Neural cell (in vitro differentiated cells): Measurements from ENCODE around the gene PARD6A. TPM values are rescaled to one million over a fixed set of nuclear protein-coding genes. Genes with fewer than 3 reads are reported as not detected.

Source experiments
- H2AFZ ChIP-seq: fragments of 200-600, 300-800 bp; sonication (generic), shearing (Covaris generic); 2 replicates; pipeline ENCODE4 v1.6.0; 2014; ENCODE audit warnings: low read depth, mild to moderate bottlenecking, antibody characterized with exemption, low read length, moderate library complexity
- H3F3A ChIP-seq: fragments of 200-600 bp; shearing (Covaris generic); 2 replicates; pipeline ENCODE4 v1.6.1; 2016; ENCODE audit warnings: mild to moderate bottlenecking, moderate library complexity, mixed read lengths, antibody characterized with exemption, low read length; ENCODE audit not compliant: insufficient read depth, poor library complexity, severe bottlenecking
- H3K27ac ChIP-seq: fragments of 200-600, 300-800 bp; sonication (generic), shearing (Covaris generic); 2 replicates; pipeline ENCODE4 v1.5.1; 2014; ENCODE audit warnings: mild to moderate bottlenecking, low read length, moderate library complexity
- H3K27me3 ChIP-seq: fragments of 300-800, 200-600 bp; sonication (generic), shearing (Covaris generic); 2 replicates; pipeline ENCODE4 v1.6.0; 2014; ENCODE audit warnings: mild to moderate bottlenecking, low read depth, low read length, moderate library complexity; ENCODE audit not compliant: insufficient read depth
- H3K36me3 ChIP-seq: fragments of 300-800, 200-600 bp; sonication (generic), shearing (Covaris generic); 2 replicates; pipeline ENCODE4 v1.5.1; 2014; ENCODE audit warnings: mild to moderate bottlenecking, antibody characterized with exemption, low read length, moderate library complexity; ENCODE audit not compliant: insufficient read depth
- H3K4me2 ChIP-seq: fragments of 300-800, 200-600 bp; sonication (generic), shearing (Covaris generic); 2 replicates; pipeline ENCODE4 v1.6.0; 2014; ENCODE audit warnings: mild to moderate bottlenecking, low read length
- H3K4me3 ChIP-seq: fragments of 300-800, 200-600 bp; sonication (generic), shearing (Covaris generic); 2 replicates; pipeline ENCODE4 v1.5.1; 2014; ENCODE audit warnings: mild to moderate bottlenecking, low read length, moderate library complexity
- H3K79me2 ChIP-seq: fragments of 200-600 bp; shearing (Covaris generic); replicated peaks from 2 replicates; pipeline ENCODE4 v1.6.0; 2014; ENCODE audit warnings: mild to moderate bottlenecking, low read length, moderate library complexity; ENCODE audit not compliant: insufficient read depth
- H3K9ac ChIP-seq: fragments of 300-800, 200-600 bp; sonication (generic), shearing (Covaris generic); 2 replicates; pipeline ENCODE4 v1.6.1; 2016; ENCODE audit warnings: mild to moderate bottlenecking, low read length, mixed read lengths
- H3K9me2 ChIP-seq: fragments of 200-600 bp; shearing (Covaris generic); 2 replicates; pipeline ENCODE4 v1.6.1; 2016; ENCODE audit warnings: mild to moderate bottlenecking, low read length, mixed read lengths; ENCODE audit not compliant: insufficient read depth
- H3K9me3 ChIP-seq: fragments of 200-600, 300-800 bp; sonication (generic), shearing (Covaris generic); 2 replicates; pipeline ENCODE4 v1.6.1; 2016; ENCODE audit warnings: mild to moderate bottlenecking, mixed run types, low read length, moderate library complexity, mixed read lengths
- H4K20me1 ChIP-seq: fragments of 200-600 bp; shearing (Covaris generic); 2 replicates; pipeline ENCODE4 v1.6.1; 2016; ENCODE audit warnings: mild to moderate bottlenecking, mixed run types; ENCODE audit not compliant: insufficient read depth
- EP300 ChIP-seq: fragments of 450-650 bp; conservative IDR thresholded peaks from 2 replicates; pipeline ENCODE4 v1.6.1; 2014; ENCODE audit warnings: antibody characterized with exemption, mild to moderate bottlenecking, moderate library complexity; ENCODE audit not compliant: poor library complexity, severe bottlenecking
- EZH2 ChIP-seq: fragments of 200-600, 300-800 bp; shearing (Covaris generic), sonication (generic); IDR thresholded peaks from 2 replicates; pipeline ENCODE4 v1.6.1; 2014; ENCODE audit warnings: antibody characterized with exemption, low read length, borderline replicate concordance, mild to moderate bottlenecking; ENCODE audit not compliant: insufficient read depth, poor library complexity, severe bottlenecking
- MXI1 ChIP-seq: fragments of 450-650 bp; conservative IDR thresholded peaks from 2 replicates; pipeline ENCODE4 v1.6.1; 2014; ENCODE audit warnings: antibody characterized with exemption, mild to moderate bottlenecking; ENCODE audit not compliant: poor library complexity, severe bottlenecking
- POLR2AphosphoS5 ChIP-seq: IDR thresholded peaks from 2 replicates; pipeline ENCODE4 v1.6.1; 2012
- RAD21 ChIP-seq: fragments of 450-650 bp; conservative IDR thresholded peaks from 2 replicates; pipeline ENCODE4 v1.6.1; 2014; ENCODE audit warnings: antibody characterized with exemption, mild to moderate bottlenecking, moderate library complexity
- SMC3 ChIP-seq: fragments of 450-650 bp; conservative IDR thresholded peaks from 2 replicates; pipeline ENCODE4 v1.6.1; 2014; ENCODE audit warnings: antibody characterized with exemption, mild to moderate bottlenecking, moderate library complexity; ENCODE audit not compliant: poor library complexity
- TAF1 ChIP-seq: IDR thresholded peaks from 2 replicates; pipeline ENCODE4 v1.6.1; 2012; ENCODE audit warnings: low read depth
- polyA plus RNA-seq: library from polyadenylated mRNA; depleted of rRNA; stranded (reverse); fragments of >200 nt; gene quantifications from 2 replicates; pipeline ENCODE4 v1.2.3, GENCODE V29; 2014
- TF ChIP-seq, protein P1 (sequence below): fragments of 450-650 bp; IDR thresholded peaks from 2 replicates; pipeline ENCODE4 v1.5.1; 2014; ENCODE audit warnings: antibody characterized with exemption, mild to moderate bottlenecking, moderate library complexity; ENCODE audit not compliant: poor library complexity, severe bottlenecking
- TF ChIP-seq, protein P2 (sequence below): IDR thresholded peaks from 2 replicates; pipeline ENCODE4 v1.6.1; 2012; ENCODE audit warnings: borderline replicate concordance

PARD6A gene
- polyA plus RNA-seq, 1 donor from 2014 or later, result 34.8 TPM

DNA sequence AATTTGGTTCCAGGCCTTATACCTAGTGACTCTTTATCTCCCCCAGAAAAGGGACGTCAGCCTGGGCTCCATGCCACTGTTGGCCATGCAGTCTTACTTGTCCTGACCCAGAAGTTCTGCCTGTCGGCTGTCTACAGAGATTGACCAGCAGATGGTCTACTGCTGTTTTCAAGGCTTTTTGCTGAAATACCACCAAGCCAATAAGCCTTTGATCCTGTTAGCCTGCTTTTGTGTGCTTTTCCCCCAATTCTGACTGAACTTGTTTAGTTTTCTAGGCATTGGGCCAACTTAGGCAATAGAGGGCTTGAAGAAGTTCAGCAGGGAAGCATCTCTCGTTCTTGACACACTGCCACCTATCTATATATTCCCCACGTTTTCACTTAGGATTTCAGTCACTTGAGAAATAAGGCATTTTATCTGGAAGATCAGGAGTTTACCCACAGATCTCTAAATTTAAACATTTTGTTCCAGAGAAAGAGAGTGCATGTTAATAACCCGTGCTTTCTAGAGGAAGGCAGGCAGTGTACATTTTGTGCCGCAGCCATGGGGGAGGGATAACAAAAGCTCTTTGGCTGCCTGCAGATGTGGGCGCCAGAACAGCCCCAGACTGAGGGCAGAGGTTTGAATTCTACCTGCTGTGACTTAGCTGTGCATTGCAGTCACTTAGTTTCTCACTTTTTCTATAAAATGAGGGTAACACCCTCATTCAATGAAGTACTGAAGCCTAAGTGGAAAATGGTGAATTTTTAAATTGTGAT is 28.2 kb upstream of the PARD6A start:
- H4K20me1 ChIP-seq, result no peaks in the 10 kb centered on the region
- H3K9me2 ChIP-seq, result no peaks in the 10 kb centered on the region
- H3K27me3 ChIP-seq, result no peaks in the 10 kb centered on the region
- H3K4me3 ChIP-seq, result no peak overlapping the region
- no peak overlapping the region for H3K27ac ChIP-seq
- H3F3A ChIP-seq, result no peaks in the 10 kb centered on the region
- no peak overlapping the region for H2AFZ ChIP-seq
- no peaks in the 10 kb centered on the region for H3K9me3 ChIP-seq
- H3K9ac ChIP-seq, result no peak overlapping the region
- H3K4me2 ChIP-seq, result no peak overlapping the region
- no peaks in the 10 kb centered on the region for H3K36me3 ChIP-seq
- no peak for TF ChIP-seq MXI1
- TF ChIP-seq POLR2AphosphoS5, result no peak
- TF ChIP-seq EP300, result no peak
- TF ChIP-seq, protein P1, sequence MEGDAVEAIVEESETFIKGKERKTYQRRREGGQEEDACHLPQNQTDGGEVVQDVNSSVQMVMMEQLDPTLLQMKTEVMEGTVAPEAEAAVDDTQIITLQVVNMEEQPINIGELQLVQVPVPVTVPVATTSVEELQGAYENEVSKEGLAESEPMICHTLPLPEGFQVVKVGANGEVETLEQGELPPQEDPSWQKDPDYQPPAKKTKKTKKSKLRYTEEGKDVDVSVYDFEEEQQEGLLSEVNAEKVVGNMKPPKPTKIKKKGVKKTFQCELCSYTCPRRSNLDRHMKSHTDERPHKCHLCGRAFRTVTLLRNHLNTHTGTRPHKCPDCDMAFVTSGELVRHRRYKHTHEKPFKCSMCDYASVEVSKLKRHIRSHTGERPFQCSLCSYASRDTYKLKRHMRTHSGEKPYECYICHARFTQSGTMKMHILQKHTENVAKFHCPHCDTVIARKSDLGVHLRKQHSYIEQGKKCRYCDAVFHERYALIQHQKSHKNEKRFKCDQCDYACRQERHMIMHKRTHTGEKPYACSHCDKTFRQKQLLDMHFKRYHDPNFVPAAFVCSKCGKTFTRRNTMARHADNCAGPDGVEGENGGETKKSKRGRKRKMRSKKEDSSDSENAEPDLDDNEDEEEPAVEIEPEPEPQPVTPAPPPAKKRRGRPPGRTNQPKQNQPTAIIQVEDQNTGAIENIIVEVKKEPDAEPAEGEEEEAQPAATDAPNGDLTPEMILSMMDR, result no peak
- TF ChIP-seq, protein P2, sequence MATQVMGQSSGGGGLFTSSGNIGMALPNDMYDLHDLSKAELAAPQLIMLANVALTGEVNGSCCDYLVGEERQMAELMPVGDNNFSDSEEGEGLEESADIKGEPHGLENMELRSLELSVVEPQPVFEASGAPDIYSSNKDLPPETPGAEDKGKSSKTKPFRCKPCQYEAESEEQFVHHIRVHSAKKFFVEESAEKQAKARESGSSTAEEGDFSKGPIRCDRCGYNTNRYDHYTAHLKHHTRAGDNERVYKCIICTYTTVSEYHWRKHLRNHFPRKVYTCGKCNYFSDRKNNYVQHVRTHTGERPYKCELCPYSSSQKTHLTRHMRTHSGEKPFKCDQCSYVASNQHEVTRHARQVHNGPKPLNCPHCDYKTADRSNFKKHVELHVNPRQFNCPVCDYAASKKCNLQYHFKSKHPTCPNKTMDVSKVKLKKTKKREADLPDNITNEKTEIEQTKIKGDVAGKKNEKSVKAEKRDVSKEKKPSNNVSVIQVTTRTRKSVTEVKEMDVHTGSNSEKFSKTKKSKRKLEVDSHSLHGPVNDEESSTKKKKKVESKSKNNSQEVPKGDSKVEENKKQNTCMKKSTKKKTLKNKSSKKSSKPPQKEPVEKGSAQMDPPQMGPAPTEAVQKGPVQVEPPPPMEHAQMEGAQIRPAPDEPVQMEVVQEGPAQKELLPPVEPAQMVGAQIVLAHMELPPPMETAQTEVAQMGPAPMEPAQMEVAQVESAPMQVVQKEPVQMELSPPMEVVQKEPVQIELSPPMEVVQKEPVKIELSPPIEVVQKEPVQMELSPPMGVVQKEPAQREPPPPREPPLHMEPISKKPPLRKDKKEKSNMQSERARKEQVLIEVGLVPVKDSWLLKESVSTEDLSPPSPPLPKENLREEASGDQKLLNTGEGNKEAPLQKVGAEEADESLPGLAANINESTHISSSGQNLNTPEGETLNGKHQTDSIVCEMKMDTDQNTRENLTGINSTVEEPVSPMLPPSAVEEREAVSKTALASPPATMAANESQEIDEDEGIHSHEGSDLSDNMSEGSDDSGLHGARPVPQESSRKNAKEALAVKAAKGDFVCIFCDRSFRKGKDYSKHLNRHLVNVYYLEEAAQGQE, result no peak
- no peak for TF ChIP-seq EZH2
- no peak for TF ChIP-seq TAF1
- TF ChIP-seq RAD21, result no peak
- TF ChIP-seq SMC3, result no peak
- H3K79me2 ChIP-seq, result no peaks in the 10 kb centered on the region

DNA sequence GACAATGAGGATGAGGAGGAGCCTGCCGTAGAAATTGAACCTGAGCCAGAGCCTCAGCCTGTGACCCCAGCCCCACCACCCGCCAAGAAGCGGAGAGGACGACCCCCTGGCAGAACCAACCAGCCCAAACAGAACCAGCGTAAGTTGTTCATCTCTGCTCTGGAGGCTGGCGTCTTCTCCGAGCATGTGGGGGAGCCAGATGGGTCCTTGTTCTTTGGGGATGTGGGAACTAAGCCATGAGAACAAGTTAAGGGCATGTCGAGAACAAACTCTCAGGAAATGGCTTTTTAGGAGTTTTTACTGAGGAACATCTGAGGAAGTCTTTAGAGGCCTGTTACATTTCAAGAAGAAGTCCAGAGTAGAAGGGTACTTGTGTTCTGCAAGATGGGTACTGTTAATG is 24.0 kb upstream of the PARD6A start:
- Histone ChIP-seq H3K4me2 (no peak overlapping the region), H3K4me3 (no peak overlapping the region), H3K79me2 (no peaks in the 10 kb centered on the region), H4K20me1 (no peaks in the 10 kb centered on the region), H3K36me3 (no peaks in the 10 kb centered on the region), H3K9me3 (no peaks in the 10 kb centered on the region), H3K9ac (no peak overlapping the region), H3K9me2 (no peaks in the 10 kb centered on the region), H3F3A (no peaks in the 10 kb centered on the region), H3K27ac (no peak overlapping the region), H2AFZ (no peak overlapping the region), H3K27me3 (no peaks in the 10 kb centered on the region)
- TF ChIP-seq EZH2 (no peak), TAF1 (no peak), SMC3 (no peak), EP300 (no peak), MXI1 (no peak), RAD21 (no peak), POLR2AphosphoS5 (no peak)
- TF ChIP-seq, protein P1, result no peak
- TF ChIP-seq, protein P2, result no peak
